ENCODE results near the gene ARAP2. TPM values are rescaled to one million over a fixed set of nuclear protein-coding genes. Genes with fewer than 3 reads are reported as not detected.

ARAP2 gene
- polyA plus RNA-seq, 1 experiment: not detected

- Histone ChIP-seq H3K36me3 (ENCODE audit: control insufficient read depth, insufficient read depth, low read length) (no peaks in the 10 kb centered on the region), H3K4me3 (ENCODE audit: low read depth, low read length) (no peak overlapping the region), H3K27me3 (ENCODE audit: control insufficient read depth, insufficient read depth, low read length) (no peaks in the 10 kb centered on the region)
- TF ChIP-seq CTCF (IDR thresholded peaks at IDR 0.05; ENCODE audit: insufficient read depth, low read depth, low read length): no peak
- no peak for DNase-seq (ENCODE audit: low read depth)
- POLR2A ChIA-PET: no interaction called here
- CTCF ChIA-PET: no interaction called here
Observed at GRCh38 chr4:36286481-36286871, 42.2 kb upstream of the ARAP2 start.

GRCh38 chr4:36285784-36286480, 41.6 kb upstream of the ARAP2 start:
- no peaks in the 10 kb centered on the region for H3K36me3 ChIP-seq (ENCODE audit: control insufficient read depth, insufficient read depth, low read length)
- CTCF ChIA-PET: no interaction called here
- no peaks in the 10 kb centered on the region for H3K27me3 ChIP-seq (ENCODE audit: control insufficient read depth, insufficient read depth, low read length)
- POLR2A ChIA-PET: no interaction called here
- no peak for DNase-seq (ENCODE audit: low read depth)
- no peak for TF ChIP-seq CTCF (IDR thresholded peaks at IDR 0.05; ENCODE audit: insufficient read depth, low read depth, low read length)
- no peak overlapping the region for H3K4me3 ChIP-seq (ENCODE audit: low read depth, low read length)

GRCh38 chr4:36283912-36284465, 39.7 kb upstream of the ARAP2 start:
- TF ChIP-seq CTCF (IDR thresholded peaks at IDR 0.05; ENCODE audit: insufficient read depth, low read depth, low read length): no peak
- Histone ChIP-seq H3K36me3 (ENCODE audit: control insufficient read depth, insufficient read depth, low read length) (no peaks in the 10 kb centered on the region), H3K4me3 (ENCODE audit: low read depth, low read length) (no peak overlapping the region), H3K27me3 (ENCODE audit: control insufficient read depth, insufficient read depth, low read length) (no peaks in the 10 kb centered on the region)
- CTCF ChIA-PET: no interaction called here
- POLR2A ChIA-PET: no interaction called here
- no peak for DNase-seq (ENCODE audit: low read depth)

GRCh38 chr4:36282503-36283030, 38.3 kb upstream of the ARAP2 start:
- H3K36me3 ChIP-seq (ENCODE audit: control insufficient read depth, insufficient read depth, low read length): no peaks in the 10 kb centered on the region
- ChIA-PET CTCF (no interaction called here), POLR2A (no interaction called here)
- TF ChIP-seq CTCF (IDR thresholded peaks at IDR 0.05; ENCODE audit: insufficient read depth, low read depth, low read length): no peak
- no peaks in the 10 kb centered on the region for H3K27me3 ChIP-seq (ENCODE audit: control insufficient read depth, insufficient read depth, low read length)
- DNase-seq (ENCODE audit: low read depth): no peak
- no peak overlapping the region for H3K4me3 ChIP-seq (ENCODE audit: low read depth, low read length)

- ChIA-PET POLR2A (no interaction called here), CTCF (interaction anchor here (0.8 kb wide), 1 partner anchor 904 kb away, joined by 3 read pairs; no protein-coding TSS in a partner anchor)
- Histone ChIP-seq H3K4me3 (ENCODE audit: low read depth, low read length) (no peak within 1 kb of the TSS), H3K27me3 (ENCODE audit: control insufficient read depth, insufficient read depth, low read length) (no peaks in the 10 kb centered on the region), H3K36me3 (ENCODE audit: control insufficient read depth, insufficient read depth, low read length) (no peaks in the 10 kb centered on the region)
- DNase-seq (ENCODE audit: low read depth): no peak
- no peak for TF ChIP-seq CTCF (IDR thresholded peaks at IDR 0.05; ENCODE audit: insufficient read depth, low read depth, low read length)
Observed at GRCh38 chr4:36281384-36282106, 37.2 kb upstream of the ARAP2 start, which contains the start of gene DTHD1. DTHD1 (plus strand) TSS chr4:36281616; CDS start chr4:36281759, 143 bp downstream.

Data from BJ (cell line).